ENCODE results near the gene AGPAT3. TPM values are rescaled to one million over a fixed set of nuclear protein-coding genes. Genes with fewer than 3 reads are reported as not detected.

AGPAT3 gene
- total RNA-seq, 5 donors from 2014 or later (not counting 1 experiment from before 2014, with no cell fraction given) = 48.4 to 77.2 (median 65.1) TPM

GRCh38 chr21:43973634-43973955 is 108.6 kb downstream of the AGPAT3 start:
- ATAC-seq (replicated peaks in 1 of 4) (no peak), DNase-seq (no peak)
- Histone ChIP-seq H3K27me3 (replicated peaks in 1 of 2; ENCODE audit: control insufficient read depth in 2 of 2, extremely low read depth in 1 of 2, insufficient read depth in 2 of 2, low read length in 1 of 2) (no peaks in the 10 kb centered on the region), H3K4me3 (ENCODE audit: control insufficient read depth in 1 of 2, extremely low read depth in 1 of 2, low read length in 1 of 2) (no peak overlapping the region), H3K27ac (ENCODE audit: low read length) (no peak overlapping the region), H3K9me3 (no peaks in the 10 kb centered on the region), H3K4me1 (ENCODE audit: control insufficient read depth in 1 of 2, extremely low read depth in 1 of 2, insufficient read depth in 2 of 2, low read length in 2 of 2) (peaks cover 0 to 7% of the 10 kb centered on the region in 2 experiments), H3K36me3 (ENCODE audit: control insufficient read depth in 2 of 2, extremely low read depth in 1 of 2, insufficient read depth in 1 of 2, low read length in 1 of 2) (peaks cover 18 to 37% of the 10 kb centered on the region in 2 donors)
- POLR2A ChIA-PET = no interaction called here
- 91% methylated on average over 9 of the region's 12 CpGs for WGBS (ENCODE audit: insufficient coverage)
- peaks cover 14% of the 10 kb centered on the region for H3K36me3 Mint-ChIP-seq
- no peaks in the 10 kb centered on the region for H3K27me3 Mint-ChIP-seq
- no peaks in the 10 kb centered on the region for H3K9me3 Mint-ChIP-seq
- no peak overlapping the region for H3K4me3 Mint-ChIP-seq
- H3K27ac Mint-ChIP-seq = no peak overlapping the region
- peaks cover 10 to 17% (median 11%) of the 10 kb centered on the region in 3 donors for H3K4me1 Mint-ChIP-seq
- CTCF ChIA-PET = interaction anchor here in 1 of 2 donors (0.9 kb wide), 1 partner anchor 162 kb away, joined by 3 read pairs; no protein-coding TSS in a partner anchor

- POLR2A ChIA-PET = interaction anchor here in 1 of 2 donors (0.5 to 0.7 kb wide), 2 partner anchors 48 to 1503 kb away, joined by 3 to 6 read pairs; no protein-coding TSS in a partner anchor
- peak in 3 of 4 experiments; percentile 13 to 38 (median 21) for ATAC-seq (replicated peaks in 1 of 4)
- peak in 1 of 35 experiments; percentile 11 for DNase-seq
- Histone ChIP-seq H3K27me3 (replicated peaks in 1 of 2; ENCODE audit: control insufficient read depth in 2 of 2, extremely low read depth in 1 of 2, insufficient read depth in 2 of 2, low read length in 1 of 2) (no peaks in the 10 kb centered on the region), H3K4me3 (ENCODE audit: control insufficient read depth in 1 of 2, extremely low read depth in 1 of 2, low read length in 1 of 2) (no peak overlapping the region), H3K36me3 (ENCODE audit: control insufficient read depth in 2 of 2, extremely low read depth in 1 of 2, insufficient read depth in 1 of 2, low read length in 1 of 2) (peaks cover 9 to 31% of the 10 kb centered on the region in 2 donors), H3K27ac (ENCODE audit: low read length) (no peak overlapping the region), H3K4me1 (ENCODE audit: control insufficient read depth in 1 of 2, extremely low read depth in 1 of 2, insufficient read depth in 2 of 2, low read length in 2 of 2) (peaks cover 0 to 7% of the 10 kb centered on the region in 2 experiments), H3K9me3 (no peaks in the 10 kb centered on the region)
- H3K4me1 Mint-ChIP-seq = peaks cover 11 to 17% (median 13%) of the 10 kb centered on the region in 3 donors
- H3K27ac Mint-ChIP-seq = no peak overlapping the region
- H3K4me3 Mint-ChIP-seq = no peak overlapping the region
- CTCF ChIA-PET = interaction anchor here (0.6 to 2.4 kb wide), 3 partner anchors 93 to 164 kb away, joined by 4 to 9 read pairs (median 8); no protein-coding TSS in a partner anchor
- no peaks in the 10 kb centered on the region for H3K27me3 Mint-ChIP-seq
- no peaks in the 10 kb centered on the region for H3K9me3 Mint-ChIP-seq
- peaks cover 17% of the 10 kb centered on the region for H3K36me3 Mint-ChIP-seq
- 90% methylated on average over 12 of the region's 16 CpGs for WGBS (ENCODE audit: insufficient coverage)
Observed at GRCh38 chr21:43974791-43975468, 109.9 kb downstream of the AGPAT3 start.

GRCh38 chr21:43975469-43976098 is 110.6 kb downstream of the AGPAT3 start:
- peaks cover 0 to 7% of the 10 kb centered on the region in 2 experiments for H3K4me1 ChIP-seq (ENCODE audit: control insufficient read depth in 1 of 2, extremely low read depth in 1 of 2, insufficient read depth in 2 of 2, low read length in 2 of 2)
- H3K36me3 ChIP-seq (ENCODE audit: control insufficient read depth in 2 of 2, extremely low read depth in 1 of 2, insufficient read depth in 1 of 2, low read length in 1 of 2) = peaks cover 13 to 30% of the 10 kb centered on the region in 2 donors
- Mint-ChIP-seq H3K4me3 (no peak overlapping the region), H3K27ac (no peak overlapping the region), H3K4me1 (peaks cover 11 to 17% (median 13%) of the 10 kb centered on the region in 3 donors), H3K27me3 (no peaks in the 10 kb centered on the region), H3K36me3 (peaks cover 15% of the 10 kb centered on the region), H3K9me3 (no peaks in the 10 kb centered on the region)
- POLR2A ChIA-PET = interaction anchor here in 1 of 2 donors (0.5 to 0.7 kb wide), 2 partner anchors 48 to 1503 kb away, joined by 3 to 6 read pairs; no protein-coding TSS in a partner anchor
- H3K9me3 ChIP-seq = no peaks in the 10 kb centered on the region
- 7% methylated on average over 15 of the region's 24 CpGs for WGBS (ENCODE audit: insufficient coverage)
- CTCF ChIA-PET = interaction anchor here (0.6 to 2.4 kb wide), 4 partner anchors 12 to 165 kb away, joined by 3 to 9 read pairs (median 6); no protein-coding TSS in a partner anchor
- ATAC-seq (replicated peaks in 1 of 4) = peak; percentile 92 to 93 (median 92)
- no peak overlapping the region for H3K27ac ChIP-seq (ENCODE audit: low read length)
- H3K27me3 ChIP-seq (replicated peaks in 1 of 2; ENCODE audit: control insufficient read depth in 2 of 2, extremely low read depth in 1 of 2, insufficient read depth in 2 of 2, low read length in 1 of 2) = no peaks in the 10 kb centered on the region
- peak; percentile 61 to 88 (median 77) for DNase-seq
- H3K4me3 ChIP-seq (ENCODE audit: control insufficient read depth in 1 of 2, extremely low read depth in 1 of 2, low read length in 1 of 2) = no peak overlapping the region

GRCh38 chr21:43976661-43977060 is 111.6 kb downstream of the AGPAT3 start:
- no peak overlapping the region for H3K27ac Mint-ChIP-seq
- no peak overlapping the region for H3K4me3 ChIP-seq (ENCODE audit: control insufficient read depth in 1 of 2, extremely low read depth in 1 of 2, low read length in 1 of 2)
- CTCF ChIA-PET = interaction anchor here (0.6 to 2.4 kb wide), 4 partner anchors 10 to 166 kb away, joined by 3 to 8 read pairs (median 4); no protein-coding TSS in a partner anchor
- ATAC-seq (replicated peaks in 1 of 4) (no peak), DNase-seq (no peak)
- H3K9me3 ChIP-seq = no peaks in the 10 kb centered on the region
- no peak overlapping the region for H3K27ac ChIP-seq (ENCODE audit: low read length)
- no peaks in the 10 kb centered on the region for H3K27me3 ChIP-seq (replicated peaks in 1 of 2; ENCODE audit: control insufficient read depth in 2 of 2, extremely low read depth in 1 of 2, insufficient read depth in 2 of 2, low read length in 1 of 2)
- H3K4me3 Mint-ChIP-seq = no peak overlapping the region
- POLR2A ChIA-PET = no interaction called here
- peaks cover 8% of the 10 kb centered on the region for H3K36me3 Mint-ChIP-seq
- no peaks in the 10 kb centered on the region for H3K27me3 Mint-ChIP-seq
- peaks cover 0 to 7% of the 10 kb centered on the region in 2 experiments for H3K4me1 ChIP-seq (ENCODE audit: control insufficient read depth in 1 of 2, extremely low read depth in 1 of 2, insufficient read depth in 2 of 2, low read length in 2 of 2)
- peaks cover 11 to 17% (median 13%) of the 10 kb centered on the region in 3 donors for H3K4me1 Mint-ChIP-seq
- WGBS (ENCODE audit: insufficient coverage) = 83% methylated on average over 1 of the region's 9 CpGs
- no peaks in the 10 kb centered on the region for H3K9me3 Mint-ChIP-seq
- peaks cover 14 to 30% of the 10 kb centered on the region in 2 donors for H3K36me3 ChIP-seq (ENCODE audit: control insufficient read depth in 2 of 2, extremely low read depth in 1 of 2, insufficient read depth in 1 of 2, low read length in 1 of 2)

GRCh38 chr21:43978060-43978459 is 113.0 kb downstream of the AGPAT3 start:
- ATAC-seq (replicated peaks in 1 of 4) (no peak), DNase-seq (no peak)
- Histone ChIP-seq H3K9me3 (no peaks in the 10 kb centered on the region), H3K27ac (ENCODE audit: low read length) (no peak overlapping the region), H3K4me1 (ENCODE audit: control insufficient read depth in 1 of 2, extremely low read depth in 1 of 2, insufficient read depth in 2 of 2, low read length in 2 of 2) (peaks cover 0 to 8% of the 10 kb centered on the region in 2 experiments), H3K36me3 (ENCODE audit: control insufficient read depth in 2 of 2, extremely low read depth in 1 of 2, insufficient read depth in 1 of 2, low read length in 1 of 2) (peaks cover 10 to 30% of the 10 kb centered on the region in 2 donors), H3K4me3 (ENCODE audit: control insufficient read depth in 1 of 2, extremely low read depth in 1 of 2, low read length in 1 of 2) (no peak overlapping the region), H3K27me3 (replicated peaks in 1 of 2; ENCODE audit: control insufficient read depth in 2 of 2, extremely low read depth in 1 of 2, insufficient read depth in 2 of 2, low read length in 1 of 2) (no peaks in the 10 kb centered on the region)
- H3K9me3 Mint-ChIP-seq = no peaks in the 10 kb centered on the region
- peaks cover 9% of the 10 kb centered on the region for H3K36me3 Mint-ChIP-seq
- no peak overlapping the region for H3K27ac Mint-ChIP-seq
- H3K4me3 Mint-ChIP-seq = no peak overlapping the region
- no peaks in the 10 kb centered on the region for H3K27me3 Mint-ChIP-seq
- POLR2A ChIA-PET = no interaction called here
- CTCF ChIA-PET = no interaction called here
- H3K4me1 Mint-ChIP-seq = peaks cover 11 to 17% (median 15%) of the 10 kb centered on the region in 3 donors
- WGBS (ENCODE audit: insufficient coverage) = 100% methylated on average over 1 of the region's 10 CpGs

GRCh38 chr21:43979654-43980053 is 114.6 kb downstream of the AGPAT3 start:
- Mint-ChIP-seq H3K27me3 (no peaks in the 10 kb centered on the region), H3K4me1 (peaks cover 8 to 16% (median 11%) of the 10 kb centered on the region in 3 donors), H3K4me3 (no peak overlapping the region), H3K27ac (no peak overlapping the region), H3K36me3 (peaks cover 9% of the 10 kb centered on the region), H3K9me3 (no peaks in the 10 kb centered on the region)
- ATAC-seq (replicated peaks in 1 of 4) (no peak), DNase-seq (peak in 1 of 35 experiments; percentile 23)
- H3K27me3 ChIP-seq (replicated peaks in 1 of 2; ENCODE audit: control insufficient read depth in 2 of 2, extremely low read depth in 1 of 2, insufficient read depth in 2 of 2, low read length in 1 of 2) = no peaks in the 10 kb centered on the region
- H3K4me1 ChIP-seq (ENCODE audit: control insufficient read depth in 1 of 2, extremely low read depth in 1 of 2, insufficient read depth in 2 of 2, low read length in 2 of 2) = peaks cover 0 to 13% of the 10 kb centered on the region in 2 experiments
- POLR2A ChIA-PET = no interaction called here
- H3K27ac ChIP-seq (ENCODE audit: low read length) = no peak overlapping the region
- CTCF ChIA-PET = no interaction called here
- no peak overlapping the region for H3K4me3 ChIP-seq (ENCODE audit: control insufficient read depth in 1 of 2, extremely low read depth in 1 of 2, low read length in 1 of 2)
- peaks cover 10 to 31% of the 10 kb centered on the region in 2 donors for H3K36me3 ChIP-seq (ENCODE audit: control insufficient read depth in 2 of 2, extremely low read depth in 1 of 2, insufficient read depth in 1 of 2, low read length in 1 of 2)
- 100% methylated on average over 7 of the region's 7 CpGs for WGBS (ENCODE audit: insufficient coverage)
- no peaks in the 10 kb centered on the region for H3K9me3 ChIP-seq

Data from T-cell (primary cell).